SIG-M5 treated with dmso at 0.1 percent for 504 hours (cell line): ENCODE results near the gene GARIN3.

ENCODE experiments used
- DNase-seq: peaks from one replicate; lab custom pipeline; 2025; ENCODE audit not compliant: unreplicated experiment; lab: John Stamatoyannopoulos, UW

GARIN3 gene

DNA sequence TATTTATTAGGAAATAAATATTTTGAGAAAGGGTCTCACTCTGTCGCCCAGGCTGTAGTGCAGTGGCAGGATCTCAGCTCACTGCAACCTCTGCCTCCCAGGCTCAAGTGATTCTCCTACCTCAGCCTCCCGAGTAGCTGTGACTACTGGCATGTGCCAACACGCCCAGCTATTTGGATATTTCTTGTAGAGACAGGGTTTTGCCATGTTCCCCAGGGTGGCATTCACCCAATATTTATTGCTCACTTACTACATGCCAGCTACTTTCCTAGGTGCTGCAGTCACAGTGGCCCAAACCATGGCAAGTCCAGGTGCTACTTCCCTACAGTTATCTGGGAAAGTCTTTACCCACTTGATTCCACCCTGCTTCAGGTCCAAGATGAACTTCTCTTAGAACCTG lies 15.1 kb downstream of the GARIN3 start:
- no peak for DNase-seq

DNA sequence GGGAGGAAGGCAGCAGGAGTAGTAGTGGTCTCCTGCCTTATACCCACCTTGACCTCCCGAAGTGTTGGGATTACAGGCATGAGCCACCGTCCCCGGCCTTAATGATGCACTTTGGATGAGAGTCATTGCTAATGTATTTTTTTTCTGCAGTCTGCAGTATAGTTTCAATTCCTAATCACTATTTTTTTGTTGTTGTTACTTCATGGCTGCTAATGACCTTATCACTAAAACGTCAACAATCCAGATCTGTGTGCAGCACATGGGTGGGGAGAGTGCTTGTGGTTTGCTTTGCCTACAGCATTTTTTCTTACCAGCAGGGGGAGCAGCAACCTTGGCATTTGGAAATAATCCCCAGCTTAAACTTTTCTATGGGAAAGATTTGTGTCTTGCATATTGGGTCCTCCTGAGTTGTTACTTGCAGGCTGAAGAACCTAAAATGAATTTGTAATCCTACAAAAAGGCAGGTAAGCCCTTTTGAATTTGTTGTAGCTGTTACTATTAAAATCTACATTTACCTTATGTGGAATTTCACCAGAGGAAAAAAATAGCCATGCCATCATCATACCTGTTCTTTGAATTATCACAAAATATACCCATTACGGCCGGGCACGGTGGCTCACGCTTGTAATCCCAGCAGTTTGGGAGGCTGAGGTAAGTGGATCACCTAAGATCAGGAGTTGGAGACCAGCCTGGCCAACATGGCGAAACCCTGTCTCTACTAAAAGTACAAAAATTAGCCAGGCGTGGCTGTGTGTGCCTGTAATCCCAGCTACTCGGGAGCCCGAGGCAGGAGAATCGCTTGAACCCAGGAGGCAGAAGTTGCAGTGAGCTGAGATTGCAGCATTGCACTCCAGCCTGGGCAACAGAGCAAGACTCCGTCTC lies 17.1 kb downstream of the GARIN3 start:
- peak; percentile 73 for DNase-seq

DNA sequence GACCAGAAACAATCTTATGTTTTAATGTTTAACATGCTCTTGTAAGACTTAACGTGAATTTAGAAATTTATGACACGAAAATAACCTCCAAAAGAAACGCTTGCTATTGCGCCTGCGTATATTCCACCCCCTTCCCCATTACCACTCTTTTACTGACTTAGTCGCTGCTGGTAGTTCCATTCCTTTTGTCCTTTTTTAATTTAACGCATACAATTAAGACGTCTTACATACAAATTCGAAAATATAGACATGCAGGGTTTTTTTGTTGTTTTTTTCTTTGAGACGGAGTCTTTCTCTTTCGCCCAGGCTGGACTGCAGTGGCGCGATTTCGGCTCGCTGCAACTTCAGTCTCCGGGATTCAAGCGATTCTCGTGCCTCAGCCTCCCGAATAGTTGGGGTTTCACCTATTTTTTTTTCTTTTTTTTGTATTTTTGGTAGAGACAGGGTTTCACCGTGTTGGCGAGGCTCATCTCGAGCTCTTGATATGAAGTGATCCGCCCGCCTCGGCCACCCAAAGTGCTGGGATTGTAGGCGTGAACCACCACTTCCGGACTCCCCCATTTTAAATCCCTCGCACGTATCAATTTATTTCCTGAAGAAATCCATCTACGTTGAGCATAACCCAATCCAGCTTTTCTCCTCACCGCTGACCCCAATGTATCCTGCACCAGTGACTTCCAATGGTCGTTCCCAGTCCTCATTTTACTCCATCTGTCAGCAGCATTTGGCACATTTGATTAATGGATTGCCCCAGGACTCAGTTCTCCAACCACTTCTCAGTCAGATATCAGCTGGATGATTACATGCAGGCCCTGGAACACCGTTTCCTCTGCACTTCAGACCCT lies 22.7 kb downstream of the GARIN3 start:
- peak; percentile 87 for DNase-seq

DNA sequence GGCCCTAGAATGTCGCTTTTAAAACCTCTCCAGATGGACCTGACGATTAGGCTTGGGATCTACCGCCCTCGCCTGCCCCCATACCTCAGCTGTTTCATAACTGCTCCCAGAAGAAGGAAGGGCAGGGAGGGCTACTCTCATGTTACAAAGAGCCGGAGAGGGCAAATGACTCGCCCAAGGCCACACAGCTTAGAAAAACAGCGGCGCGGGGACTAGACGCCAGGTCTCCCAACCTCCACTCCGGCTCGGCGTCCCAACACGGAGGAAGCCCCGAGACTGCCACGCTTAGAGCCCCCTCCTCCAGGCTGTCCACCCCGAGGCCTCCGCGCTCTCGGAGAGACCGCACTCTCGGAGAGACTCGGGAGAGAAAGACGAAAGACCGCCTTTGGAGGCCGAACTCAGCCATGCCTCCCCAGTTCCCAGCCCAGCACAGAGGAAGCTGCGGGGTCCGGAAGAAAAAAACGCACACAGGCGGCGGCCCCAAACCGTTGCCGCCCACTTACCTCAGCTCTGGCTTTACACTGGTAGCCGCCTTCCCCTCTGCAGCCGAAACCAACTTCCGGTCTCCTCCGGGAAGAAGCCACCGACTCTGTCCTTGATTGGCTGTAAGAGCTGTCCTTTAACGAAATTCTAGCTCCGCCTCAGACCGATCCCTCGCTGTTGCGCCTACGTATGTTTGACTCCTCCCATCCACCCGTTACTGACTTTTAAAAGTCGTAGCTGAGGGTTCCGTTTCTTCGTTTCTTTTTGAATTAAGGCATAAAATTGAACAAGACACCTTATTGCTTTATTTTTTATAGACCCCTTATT lies 23.5 kb downstream of the GARIN3 start, which contains the start of gene MED7:
Gene MED7, minus strand, starts transcription at position 549 of the 810 bp plus-strand sequence. CDS start 3,434 bp downstream, outside the sequence.
- peak; percentile 99 for DNase-seq

DNA sequence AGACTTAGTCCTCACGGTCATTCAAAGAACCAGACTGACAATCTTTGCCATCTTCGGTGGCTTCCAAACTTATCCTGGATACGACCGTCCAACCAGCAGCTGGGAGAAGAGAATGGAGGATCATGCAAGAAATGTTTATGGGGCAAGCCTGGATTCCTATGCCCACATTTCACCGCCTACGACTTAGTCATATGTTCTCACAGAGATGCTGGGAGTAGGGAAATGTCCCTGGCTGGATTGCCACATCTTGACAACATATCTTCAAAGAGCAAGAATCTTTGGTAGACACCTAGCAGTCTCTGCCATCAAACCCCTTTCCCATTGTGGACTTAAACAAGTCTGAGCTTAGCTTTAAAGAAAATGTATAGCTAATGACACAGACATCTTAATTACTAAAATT lies 28.4 kb downstream of the GARIN3 start:
- no peak for DNase-seq

DNA sequence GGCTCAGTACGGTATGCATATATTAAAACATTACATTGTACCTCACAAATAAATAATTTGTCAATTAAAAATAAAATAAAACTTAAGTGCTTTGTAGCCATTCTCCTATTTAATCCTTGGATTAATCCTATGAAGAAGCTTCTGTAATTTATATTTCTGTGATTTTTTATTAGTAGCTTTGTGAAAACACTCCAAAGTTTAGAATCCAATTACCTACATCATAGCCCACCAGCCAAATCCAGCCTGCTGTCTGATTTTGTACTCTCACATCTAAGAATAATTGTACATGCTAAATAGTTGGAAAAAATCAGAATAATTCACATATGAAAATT lies 33.8 kb downstream of the GARIN3 start:
- DNase-seq, result no peak

DNA sequence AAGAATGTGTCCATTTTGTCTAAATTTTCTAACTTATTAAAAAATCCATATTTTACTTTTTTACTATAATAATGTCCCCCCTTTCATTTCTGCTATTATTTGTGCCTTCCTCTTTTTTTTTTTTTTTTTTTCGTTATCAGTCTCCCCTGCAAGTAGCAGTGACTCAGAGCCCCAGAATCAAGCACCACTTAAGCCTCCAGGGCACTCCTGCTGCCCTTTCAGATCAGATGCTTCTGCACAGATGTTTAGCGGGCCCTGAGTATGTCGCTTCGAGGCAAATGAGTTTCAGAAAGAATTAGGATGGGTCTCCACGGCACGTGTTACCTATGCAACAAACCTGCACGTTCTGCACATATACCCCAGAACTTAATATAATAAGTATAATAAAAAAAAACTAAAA lies 35.1 kb downstream of the GARIN3 start:
- peak; percentile 18 for DNase-seq

DNA sequence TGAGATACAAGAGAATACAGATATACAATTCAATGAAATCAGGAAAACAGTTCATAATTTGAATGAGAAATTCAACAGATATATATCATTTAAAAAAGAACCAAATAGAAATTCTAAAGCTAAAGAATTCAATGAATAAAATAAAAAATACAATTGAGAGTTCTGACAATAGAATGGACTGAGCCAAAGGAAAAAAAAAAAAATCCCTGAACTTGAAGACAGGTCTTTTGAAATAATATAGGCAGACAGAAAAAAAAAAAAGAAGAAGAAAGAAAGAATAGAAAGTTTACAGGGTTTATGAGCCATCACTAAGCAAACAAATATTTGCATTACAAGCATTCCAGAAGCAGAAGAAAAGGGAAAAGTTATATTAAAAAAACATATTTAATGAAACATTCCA lies 44.4 kb downstream of the GARIN3 start:
- DNase-seq, result no peak

DNA sequence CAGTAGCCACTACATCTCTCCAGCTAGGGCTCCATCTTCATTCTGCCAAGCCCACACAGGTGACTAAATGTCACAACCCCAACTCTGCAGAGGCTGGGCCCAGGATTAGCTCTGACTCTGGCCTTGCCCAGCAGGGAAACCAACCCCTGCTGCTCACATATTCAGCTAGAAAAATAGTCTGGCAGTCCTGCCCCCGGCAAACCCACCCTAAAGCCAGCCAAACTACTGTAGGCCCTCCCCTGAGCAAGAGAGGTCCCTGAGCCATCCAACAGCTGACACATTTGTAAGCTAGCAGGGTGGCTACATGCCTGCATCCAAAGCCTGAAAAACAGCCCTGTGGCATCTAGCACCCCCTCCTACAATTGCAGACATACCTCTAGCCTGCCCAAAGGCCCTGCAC lies 46.0 kb downstream of the GARIN3 start:
- no peak for DNase-seq

DNA sequence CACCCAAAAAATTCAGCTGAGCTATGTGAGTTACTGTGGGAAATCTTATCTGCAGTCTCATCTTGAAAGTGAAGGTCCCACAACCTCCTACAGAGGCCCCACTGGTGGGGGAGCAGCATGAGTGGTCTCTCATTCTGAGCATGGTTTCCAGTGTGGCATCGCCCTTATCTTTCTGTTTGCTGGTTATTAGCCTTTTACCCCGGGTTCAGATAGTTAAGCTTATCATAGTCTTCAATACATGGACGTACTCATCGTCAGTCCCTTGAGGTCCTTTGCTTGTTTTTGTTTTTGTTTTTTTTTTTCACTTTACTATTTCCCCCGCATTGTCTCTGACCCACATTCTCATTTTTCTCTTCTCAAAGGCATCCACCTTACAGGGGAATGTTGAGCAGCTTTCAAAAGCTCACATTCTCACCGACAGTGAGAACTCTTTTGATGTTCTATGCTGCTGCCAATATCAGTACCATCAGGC lies 49.5 kb downstream of the GARIN3 start:
- no peak for DNase-seq

DNA sequence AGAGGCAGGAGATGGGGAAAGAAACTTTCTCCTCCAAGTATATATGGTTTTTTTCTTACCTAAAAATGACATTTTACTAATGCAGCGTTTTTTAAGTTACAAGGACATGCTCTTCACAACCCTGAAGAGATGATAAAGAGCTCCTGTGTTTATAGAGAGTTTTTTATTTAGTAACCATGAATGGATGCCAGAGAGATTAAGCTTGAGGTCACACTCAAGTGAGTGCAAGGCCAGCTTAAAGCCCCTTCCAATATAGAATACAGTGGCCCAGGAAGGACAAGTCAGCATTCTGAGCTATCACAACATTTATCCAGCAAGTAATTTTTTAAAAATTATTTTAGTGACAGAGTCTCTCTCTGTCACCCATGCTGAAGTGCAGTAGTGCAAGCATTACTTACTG lies 50.6 kb downstream of the GARIN3 start:
- no peak for DNase-seq

DNA sequence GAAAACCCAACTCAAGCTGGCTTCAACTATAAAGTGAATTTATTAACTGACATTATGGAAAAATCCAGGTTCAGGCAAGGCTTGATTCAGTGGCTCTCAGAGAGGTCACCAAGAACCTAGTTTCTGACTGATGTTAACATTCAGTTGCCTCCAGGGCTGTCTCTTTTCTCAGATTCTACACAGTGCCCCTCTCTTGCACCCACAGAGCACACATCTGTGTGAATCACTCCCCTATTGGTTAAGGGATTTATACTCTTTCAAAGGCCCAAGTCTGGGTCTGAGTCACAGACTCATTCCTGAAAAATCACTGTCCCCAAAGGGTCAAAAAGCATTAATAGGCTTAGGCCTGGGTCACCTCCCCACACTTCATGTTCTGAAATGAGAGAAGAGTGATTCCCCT lies 51.1 kb downstream of the GARIN3 start:
- DNase-seq, result no peak

DNA sequence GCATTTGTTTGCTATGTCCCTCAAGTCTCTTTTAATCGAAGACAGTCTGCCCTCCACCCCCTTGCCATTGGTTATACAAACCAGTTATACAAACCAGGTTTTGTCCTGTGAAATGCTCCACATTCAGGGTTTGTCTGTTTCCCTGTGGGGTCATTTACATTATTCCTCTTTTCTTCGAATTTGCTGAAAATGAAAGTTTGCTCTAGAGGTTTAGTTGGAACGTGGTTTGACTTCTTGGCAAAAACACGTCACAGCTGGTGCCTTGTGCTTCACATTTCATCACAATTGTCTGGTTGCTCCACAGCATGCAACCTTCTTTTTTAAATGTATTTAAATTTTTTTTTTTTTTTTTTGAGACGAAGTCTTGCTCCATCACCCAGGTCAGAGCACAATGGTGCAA lies 53.1 kb downstream of the GARIN3 start:
- DNase-seq, result peak; percentile 72
